HG02588 (cell line): ENCODE measurements around the gene NKX6-1.

Experiments used
- ATAC-seq: cut with Tn5 transposase; IDR thresholded peaks from one replicate; pipeline ENCODE4 v1.9.1; 2021; ENCODE audit warnings: mild to moderate bottlenecking, moderate library complexity; ENCODE audit not compliant: unreplicated experiment

NKX6-1 gene

DNA sequence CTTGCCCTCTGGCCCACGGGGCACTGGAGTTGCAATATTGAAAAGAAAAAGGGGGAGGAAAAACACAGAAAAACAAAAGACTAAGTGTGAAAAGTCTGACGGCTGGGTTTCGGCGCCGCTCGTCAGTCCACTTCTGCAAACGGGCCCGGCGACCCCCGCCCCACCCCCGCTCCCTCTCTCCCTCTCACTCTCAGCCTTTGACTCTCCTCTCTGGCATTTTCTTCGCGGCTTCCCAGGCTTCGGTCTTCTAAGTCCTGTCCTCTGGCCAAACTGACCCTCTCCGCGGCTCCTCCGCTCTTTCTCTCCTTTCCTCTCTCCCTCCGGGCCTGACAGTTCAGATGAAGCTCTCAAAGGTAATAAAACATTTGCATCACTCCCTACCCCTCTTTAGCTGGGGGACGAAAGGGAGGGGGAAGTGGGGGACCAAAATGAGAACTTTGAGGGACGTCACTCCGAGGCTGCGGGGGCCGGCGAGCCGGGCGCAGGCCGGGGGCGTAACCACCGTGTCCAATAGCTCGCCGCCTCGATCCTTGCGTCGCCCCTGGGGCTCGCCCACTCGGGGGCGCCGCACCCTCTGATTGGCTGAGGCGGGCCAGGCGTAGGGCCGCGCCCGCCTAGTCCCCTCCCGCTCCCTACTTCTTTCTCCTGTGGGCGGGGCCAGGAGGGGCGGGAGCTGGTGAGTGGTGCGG is at the start of gene NKX6-1:
TSS of gene NKX6-1 (minus strand) at position 358 of the 689 bp plus-strand sequence. CDS start 1,064 bp downstream, outside the sequence.
- no peak for ATAC-seq

DNA sequence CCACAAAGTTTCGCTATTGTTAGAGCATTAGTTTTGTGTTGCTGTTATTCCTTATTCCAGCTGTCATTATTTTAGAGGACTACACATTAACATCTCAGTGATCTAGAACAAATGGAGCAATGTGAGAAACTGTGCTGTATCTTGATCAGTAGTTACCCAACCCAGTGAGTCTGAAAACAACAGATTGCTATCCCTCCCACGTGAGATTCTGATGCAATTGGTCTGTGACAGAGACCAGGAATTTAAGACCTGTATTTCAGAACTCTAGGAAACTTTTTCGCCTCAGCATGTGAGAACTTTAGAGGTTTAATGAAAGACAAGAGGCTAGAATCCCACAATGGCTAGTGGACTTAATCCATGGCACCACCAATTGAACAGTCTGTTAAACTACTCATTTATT is 48.1 kb upstream of the NKX6-1 start:
- no peak for ATAC-seq

DNA sequence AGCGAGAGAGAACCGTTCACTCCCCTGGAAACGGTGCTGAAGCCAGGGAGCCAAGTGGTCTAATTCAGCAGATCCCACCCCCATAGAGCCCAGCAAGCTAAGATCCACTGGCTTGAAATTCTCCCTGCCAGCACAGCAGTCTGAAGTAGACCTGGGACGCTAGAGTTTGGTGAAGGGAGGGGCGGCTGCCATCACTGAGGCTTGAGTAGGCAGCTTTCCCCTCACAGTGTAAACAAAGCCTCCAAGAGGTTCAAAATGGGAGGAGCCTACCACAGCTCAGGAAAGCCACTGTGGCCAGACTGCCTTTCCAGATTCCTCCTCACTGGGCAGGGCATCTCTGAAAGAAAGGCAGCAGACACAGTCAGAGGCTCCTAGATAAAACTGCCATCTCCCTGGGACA is 46.0 kb upstream of the NKX6-1 start:
- no peak for ATAC-seq

DNA sequence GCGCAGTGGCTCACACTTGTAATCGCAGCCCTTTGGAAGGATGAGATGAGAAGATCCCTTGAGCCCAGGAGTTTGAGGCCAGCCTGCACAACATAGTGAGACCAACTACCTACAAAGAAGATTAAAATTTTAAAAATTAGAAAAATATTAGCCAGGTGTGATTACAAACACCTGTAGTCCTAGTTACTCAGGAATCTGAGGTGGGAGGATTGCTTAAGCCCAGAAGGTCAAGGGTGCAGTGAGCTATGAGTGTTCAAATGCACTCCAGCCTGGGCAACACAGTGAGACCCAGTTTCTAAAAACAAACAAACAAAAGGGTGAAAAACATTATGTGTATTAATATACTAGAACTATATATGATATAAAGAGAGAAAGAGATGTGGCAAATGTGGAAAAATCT is 36.8 kb upstream of the NKX6-1 start:
- ATAC-seq = no peak

DNA sequence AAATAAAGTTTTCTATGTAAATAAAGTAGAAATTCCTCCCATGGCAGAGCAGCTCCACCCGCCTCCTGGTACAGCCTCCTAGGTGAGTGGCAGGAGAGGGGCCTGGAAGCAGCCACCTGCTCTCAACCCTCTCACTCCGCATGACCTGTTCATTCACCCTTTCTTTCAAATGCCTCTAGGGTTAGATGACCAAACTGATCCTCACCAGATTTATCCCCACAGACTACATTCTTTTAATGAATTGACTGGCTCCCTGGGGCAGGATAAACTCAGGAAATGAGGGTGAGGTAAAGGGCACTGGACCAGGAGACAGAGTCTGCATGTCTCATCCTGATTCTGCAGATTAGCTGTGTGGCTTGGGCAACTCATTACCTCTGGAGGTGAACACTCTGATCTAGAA is 32.6 kb upstream of the NKX6-1 start:
- ATAC-seq = no peak

DNA sequence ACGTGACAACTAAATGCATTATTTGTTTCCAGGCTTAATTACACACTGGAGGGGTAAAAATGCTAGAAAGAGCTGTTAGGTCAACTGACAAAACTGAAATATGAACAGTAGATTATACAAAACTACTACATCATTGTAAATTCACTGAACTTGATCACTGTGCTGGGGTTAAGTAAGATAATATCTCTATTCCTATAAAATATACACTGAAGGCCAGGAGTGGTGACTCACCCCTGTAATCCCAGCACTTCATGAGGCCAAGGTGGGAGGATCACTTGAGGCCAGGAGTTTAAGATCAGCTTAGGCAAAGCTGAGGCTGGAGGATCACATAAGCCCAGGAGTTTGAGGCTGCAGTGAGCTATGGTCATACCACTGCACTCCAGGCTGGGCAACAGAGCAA is 31.8 kb upstream of the NKX6-1 start:
- no peak for ATAC-seq

DNA sequence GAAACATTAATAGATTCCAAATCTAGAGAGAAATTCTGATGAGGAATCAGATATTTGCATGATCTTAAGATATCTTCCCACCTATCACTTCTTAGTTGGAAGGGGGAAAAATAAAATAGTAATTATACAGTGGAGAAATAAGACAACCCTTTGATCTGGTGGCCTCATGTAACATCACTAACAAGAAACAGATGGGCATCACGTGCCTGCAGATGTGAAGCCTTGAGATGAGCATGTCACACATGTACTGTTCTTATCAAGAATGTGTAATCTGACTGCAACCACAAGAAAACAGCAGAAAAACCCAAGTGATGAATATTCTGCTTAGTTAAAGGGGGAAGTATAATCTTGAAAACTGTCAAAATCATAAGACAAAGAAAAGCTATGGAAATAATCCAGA is 31.4 kb upstream of the NKX6-1 start:
- no peak for ATAC-seq

DNA sequence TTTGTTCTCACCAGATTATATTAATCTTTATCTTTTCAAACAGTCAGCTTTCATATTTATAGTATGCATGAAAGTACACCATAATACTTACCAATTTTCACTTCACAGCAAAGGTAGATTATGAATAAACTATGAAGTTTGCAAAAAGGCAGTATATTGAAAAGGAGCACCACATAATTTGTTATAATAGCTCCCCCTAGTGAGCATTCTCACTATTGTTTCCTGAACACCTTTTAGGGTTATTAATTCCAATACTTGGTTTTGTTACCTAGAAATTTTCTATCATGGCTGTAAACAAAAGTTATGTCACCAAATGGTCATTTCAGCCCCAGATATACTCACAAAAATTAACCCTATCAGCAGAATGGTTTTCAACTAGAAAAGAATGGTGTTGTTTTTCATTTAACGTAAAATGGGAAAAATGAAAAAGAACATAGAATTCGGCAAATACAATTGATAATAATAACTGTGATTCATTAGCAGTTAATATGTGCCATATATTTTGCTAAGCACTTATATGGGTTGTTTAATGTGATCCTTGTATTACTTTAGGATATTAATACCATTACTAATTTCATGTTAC is 30.2 kb upstream of the NKX6-1 start:
- ATAC-seq = no peak

DNA sequence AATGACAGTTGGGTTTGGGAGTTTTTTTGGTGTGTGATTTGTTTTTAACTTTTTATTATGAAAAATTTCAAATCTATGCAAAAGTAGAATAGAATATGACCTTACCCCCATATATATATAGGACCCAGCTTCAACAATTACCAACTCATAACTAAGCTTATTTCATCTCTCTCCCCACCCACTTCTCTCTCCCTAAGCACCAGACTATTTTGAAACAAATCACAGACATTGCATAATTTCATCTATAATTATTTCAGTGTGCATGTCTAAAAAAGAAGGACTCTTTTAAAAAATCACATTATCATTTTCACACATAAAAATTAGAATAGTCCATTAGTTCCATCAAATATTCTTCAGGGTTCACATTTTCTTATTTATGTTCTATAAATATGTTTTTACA is 28.3 kb upstream of the NKX6-1 start:
- ATAC-seq = no peak

DNA sequence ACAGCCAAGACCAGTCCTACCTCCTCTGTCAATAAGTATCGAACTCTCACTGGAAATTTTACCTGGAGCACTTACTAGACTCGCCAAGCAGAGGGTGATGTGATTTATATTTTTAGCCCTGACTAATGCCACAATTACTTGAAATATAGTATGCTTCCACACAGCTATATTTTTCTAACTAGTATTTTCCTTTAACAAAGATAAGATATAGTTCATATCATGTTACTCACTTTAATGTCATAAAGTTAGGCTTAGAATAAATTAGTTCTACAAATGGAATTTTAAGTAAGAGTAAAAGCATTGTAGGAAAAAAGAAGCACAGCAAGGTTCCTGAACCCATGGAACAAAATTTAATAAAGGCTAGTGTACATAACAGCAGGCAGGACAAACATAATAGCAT is 16.0 kb upstream of the NKX6-1 start:
- no peak for ATAC-seq

DNA sequence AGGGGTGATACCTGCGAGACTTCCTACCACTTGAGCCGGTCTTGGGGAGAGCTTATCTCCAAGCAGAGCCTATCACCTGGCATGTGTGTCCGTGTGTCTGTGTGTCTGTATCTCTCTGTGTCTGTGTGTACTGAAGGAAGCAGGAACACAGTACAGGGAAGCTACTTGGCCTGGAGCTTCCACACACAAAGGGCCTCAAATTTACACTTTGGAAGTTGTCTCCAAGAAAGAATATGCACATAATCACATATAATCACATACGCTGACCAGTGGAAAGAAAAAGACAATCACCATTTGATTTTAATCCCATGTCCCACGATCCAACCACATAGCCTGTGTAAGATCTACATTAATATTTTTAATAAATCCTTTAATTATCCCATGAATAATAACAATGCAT is 13.2 kb upstream of the NKX6-1 start:
- ATAC-seq = no peak

DNA sequence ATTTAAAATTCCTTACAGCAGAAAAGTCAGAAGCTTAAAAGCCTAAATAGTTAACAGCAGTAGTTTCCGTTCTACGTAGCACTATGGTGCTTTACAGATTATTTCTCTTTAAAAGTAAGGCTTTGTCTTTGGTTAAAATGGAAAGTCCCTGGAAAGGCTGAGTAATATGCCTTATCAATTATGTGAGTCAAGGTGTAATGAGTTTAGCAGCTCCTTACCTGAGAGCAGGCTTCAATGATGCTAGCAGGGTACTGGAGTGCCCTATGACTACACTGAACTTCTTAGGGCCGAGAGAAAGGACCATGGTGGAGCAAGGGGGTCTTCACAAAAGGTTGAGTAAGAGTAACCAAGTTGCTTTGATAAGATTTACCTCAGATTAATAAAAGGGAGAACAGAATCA is 12.6 kb upstream of the NKX6-1 start:
- no peak for ATAC-seq

DNA sequence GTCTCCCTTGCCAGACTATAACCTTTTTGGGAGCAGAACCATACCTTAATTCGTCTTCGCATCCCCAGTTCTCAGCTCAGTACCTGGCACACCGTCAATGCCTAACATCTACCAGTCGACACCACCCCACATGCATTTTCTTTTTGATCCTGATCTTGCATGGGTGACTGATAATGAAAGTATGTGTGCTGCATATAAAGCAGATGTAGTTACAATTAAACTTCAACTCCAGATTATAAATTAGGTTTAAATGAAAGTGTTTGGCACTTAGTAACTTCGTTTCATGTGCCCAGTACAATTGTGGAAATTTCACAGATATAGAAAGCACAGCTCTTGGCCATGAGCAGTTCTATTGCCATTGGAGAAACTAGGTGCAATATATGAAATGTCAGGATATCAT is 8.8 kb upstream of the NKX6-1 start:
- ATAC-seq = no peak

DNA sequence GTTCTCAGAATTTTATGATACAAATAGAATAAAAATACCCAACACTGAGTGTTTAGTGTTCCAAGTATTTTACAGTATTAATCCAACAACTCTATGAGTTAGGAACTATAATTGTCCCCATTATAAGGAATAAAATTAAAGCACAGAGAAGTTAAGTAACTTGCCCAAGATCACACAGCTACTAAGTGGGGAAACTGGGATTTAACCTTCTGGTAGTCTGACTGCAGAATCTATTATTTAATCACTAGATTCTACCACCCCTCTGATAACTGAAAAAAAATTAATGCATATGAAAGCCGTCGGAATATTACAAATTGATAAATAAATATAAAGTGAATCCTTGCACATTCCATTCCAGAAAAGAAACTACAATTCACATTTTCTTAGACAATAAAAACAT is 5.7 kb upstream of the NKX6-1 start:
- no peak for ATAC-seq

DNA sequence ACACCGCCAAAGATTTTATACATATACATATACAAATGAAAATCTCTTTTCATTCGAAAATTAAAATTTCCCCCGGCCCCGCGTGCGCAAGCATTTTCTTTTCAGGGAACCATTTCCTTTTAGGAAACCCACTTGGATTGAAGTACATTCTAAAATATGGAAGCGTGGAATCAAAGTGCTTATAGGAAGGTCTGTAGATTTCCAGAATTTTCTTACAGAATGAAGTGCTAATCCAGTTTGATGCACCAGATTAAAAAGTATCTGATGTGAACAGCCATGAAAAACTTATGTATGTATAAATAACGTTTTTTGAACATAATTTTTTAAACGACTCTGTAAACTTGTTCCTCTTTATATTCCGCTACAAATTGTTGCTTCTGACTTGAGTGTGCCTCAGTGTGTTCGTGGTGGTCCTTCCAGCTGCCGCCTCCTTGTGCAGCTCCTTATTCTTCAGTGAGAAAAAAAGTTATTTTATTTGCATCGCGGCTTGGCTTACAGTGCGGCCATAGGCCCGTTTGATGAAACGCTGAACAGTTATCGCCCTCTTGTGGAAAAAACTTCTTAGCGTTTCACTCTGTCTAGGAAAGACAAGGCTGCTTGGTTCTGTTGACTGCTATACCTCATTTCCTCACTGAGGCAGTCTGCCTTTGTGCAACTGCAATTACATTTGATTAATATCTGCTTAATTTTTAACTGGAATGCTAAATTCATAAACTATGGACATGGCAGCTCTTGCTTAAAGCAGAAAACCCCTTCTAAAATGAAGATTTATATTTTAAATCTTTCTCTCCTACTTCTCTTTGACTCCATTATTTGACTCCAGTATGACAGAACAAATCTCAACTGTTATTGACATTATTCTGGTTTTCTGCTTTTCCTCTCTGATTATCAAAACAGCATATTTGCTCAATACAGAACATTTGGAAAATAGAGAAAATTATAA is 4.7 kb upstream of the NKX6-1 start:
- ATAC-seq = peak; percentile 89

DNA sequence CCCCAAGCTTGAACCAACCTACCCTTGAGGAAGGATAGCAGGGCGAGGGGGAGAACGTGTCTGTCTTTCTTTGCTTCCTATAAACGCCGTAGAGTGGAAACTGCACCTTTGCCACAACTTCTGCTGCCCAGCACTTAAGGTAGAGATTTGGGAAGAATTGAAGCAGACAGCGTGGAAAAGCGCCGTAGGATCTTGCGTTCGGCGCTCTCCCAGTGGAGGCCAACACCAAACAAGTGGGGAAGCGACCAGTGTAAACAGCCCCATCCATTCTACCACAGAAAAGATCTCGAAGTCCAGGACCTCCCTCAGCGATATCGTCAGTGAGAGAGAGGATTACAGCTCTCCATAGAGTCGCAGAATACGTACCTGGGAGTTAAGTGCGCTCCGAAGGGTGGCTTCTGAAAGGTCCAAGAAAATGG is 3.9 kb upstream of the NKX6-1 start:
- ATAC-seq = no peak

DNA sequence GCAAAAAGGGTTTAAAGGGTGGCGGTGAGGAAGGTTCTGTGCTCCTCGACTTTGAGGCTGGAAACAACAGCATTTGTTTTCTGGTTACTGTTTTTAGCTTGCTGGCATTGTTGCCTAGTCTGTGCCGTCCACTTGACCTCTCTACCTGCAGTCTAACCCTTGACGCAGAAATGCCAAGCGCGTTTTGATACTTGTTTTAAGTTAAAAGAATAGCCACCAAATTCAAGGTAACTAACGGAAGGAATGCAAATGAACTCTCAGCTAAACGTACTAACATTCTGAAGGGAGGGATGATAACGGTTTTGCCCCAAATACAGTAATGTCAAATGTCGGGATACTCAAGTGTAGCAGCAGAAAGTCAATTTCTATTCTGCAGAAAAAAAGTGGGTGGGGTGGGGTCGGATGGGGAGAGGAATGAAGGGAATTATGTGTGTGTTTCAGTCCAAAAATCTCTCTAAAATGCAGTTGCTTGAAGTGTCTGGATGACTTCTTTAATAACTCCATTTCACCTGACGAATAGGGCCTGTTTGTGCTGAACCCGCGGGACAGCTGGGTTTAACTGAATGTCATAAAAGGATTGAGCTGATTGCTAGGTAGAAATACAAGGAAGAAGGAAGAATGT is 3.4 kb upstream of the NKX6-1 start:
- no peak for ATAC-seq

DNA sequence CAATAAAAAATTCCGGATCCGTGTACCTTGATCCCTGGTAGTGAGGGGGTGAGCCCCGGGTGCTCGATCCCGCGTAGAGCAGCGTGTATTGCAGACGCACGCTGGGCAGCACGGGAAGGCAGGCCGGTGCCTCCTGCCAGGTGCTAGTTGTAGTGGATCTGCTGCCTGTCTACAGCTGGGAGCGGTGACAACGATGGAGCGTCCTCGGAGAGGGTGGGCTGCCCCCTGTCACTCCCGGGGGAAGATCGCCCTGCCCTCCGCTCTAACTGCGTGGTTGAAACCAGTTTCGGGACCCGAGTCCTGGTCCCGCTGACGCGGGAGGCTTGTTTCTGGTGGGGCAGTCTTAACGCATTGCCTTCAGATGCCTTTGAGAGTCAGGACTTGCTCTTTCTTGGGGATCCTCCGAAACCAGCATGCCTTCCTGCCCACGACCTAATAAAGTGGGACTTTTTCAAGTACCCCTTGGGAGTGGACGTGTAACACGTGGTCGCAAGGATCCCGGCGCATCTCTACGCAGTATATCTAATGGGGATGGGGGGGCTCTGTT is 2.7 kb upstream of the NKX6-1 start:
- no peak for ATAC-seq

DNA sequence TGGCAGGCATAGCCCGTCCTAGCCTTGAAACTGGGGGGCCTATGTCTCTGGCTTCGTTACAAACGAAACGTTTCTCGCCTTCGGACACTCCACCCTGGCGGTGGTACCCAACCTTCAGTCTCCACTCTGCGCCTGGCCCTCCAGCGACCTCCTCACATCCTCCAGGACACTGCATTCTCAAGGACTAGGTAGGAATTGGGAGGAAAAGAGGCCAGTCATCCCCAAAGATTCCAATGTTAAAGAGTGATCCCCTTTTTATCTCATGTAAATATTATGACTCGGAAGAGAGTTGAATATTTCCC is 2.1 kb upstream of the NKX6-1 start:
- ATAC-seq = no peak

DNA sequence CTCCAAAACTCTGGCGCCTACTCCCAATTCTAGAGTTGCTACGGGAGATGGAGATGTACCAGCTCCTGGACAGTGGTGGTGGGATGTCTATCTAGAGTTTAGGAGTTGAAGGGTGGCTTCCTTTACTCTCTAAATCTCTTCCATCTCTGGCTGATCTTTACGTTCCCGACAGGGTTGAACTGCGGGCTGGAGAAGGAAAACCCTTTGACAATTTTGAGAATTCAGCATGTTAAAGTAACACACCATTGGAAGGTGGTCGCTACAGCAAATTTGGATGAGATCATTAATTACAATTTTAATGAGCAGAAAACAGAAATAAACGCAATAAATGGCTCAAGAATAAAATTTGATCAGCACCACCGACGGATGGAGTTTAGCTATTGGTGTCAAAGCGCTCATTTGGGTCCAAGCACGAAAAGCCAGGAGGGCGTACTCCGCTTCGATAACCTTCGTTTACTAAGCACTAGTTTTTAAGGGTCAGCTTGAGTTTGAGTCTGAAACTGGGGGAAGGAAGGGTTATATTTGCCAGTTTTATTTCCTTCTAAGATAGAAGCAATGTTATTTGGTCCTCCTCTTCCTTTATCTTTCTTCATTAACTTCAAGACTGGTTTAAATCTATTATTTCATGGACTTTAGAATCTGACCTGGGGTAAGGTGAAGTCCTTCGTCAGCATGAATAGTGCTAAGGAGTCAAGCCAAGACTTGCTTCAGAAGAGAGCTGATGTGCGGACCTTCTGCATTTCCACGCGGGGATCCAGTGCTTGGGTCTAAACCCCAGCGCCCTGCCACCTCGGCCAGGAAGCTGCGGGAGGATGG is 1.5 kb upstream of the NKX6-1 start:
- no peak for ATAC-seq

DNA sequence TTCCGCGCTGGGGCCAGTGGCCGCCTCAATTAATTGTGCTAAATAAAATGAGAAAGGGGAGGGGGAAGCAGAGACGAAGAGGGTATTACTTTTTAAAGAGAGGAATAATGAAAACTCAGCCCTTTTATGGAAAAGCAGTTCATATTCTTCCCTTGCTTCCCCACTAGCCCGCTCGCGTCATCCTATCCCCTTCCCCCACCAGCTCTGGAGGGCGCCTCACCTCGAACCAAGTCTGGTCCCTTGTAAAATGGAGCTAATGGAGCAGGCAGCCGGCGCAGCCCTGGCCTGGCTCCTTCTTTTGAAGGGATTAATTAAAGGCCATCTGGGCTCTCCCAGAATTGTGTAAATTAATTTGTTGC is 511 bp upstream of the NKX6-1 start:
- ATAC-seq = no peak
